ENCODE data around the gene CPEB1. TPM values are rescaled to one million over a fixed set of nuclear protein-coding genes. Genes with fewer than 3 reads are reported as not detected.

The CPEB1 gene
- total RNA-seq, 1 donor from 2014 or later, result under 0.01 TPM

GRCh38 chr15:82556315-82557035 is 90.7 kb downstream of the CPEB1 start:
- Histone ChIP-seq H3K36me3 (ENCODE audit: control insufficient read depth, insufficient read depth, low read length) (no peaks in the 10 kb centered on the region), H3K27me3 (ENCODE audit: control insufficient read depth, insufficient read depth, low read length) (peaks cover 2% of the 10 kb centered on the region), H3K4me3 (ENCODE audit: low read depth, low read length) (no peak overlapping the region)
- DNase-seq (ENCODE audit: low read depth) (no peak), FAIRE-seq (no peak)
- TF ChIP-seq CTCF (IDR thresholded peaks at IDR 0.05; ENCODE audit: insufficient read depth, low read length, severe bottlenecking), result no peak

GRCh38 chr15:82554849-82555248 is 92.3 kb downstream of the CPEB1 start:
- no peak overlapping the region for H3K4me3 ChIP-seq (ENCODE audit: low read depth, low read length)
- TF ChIP-seq CTCF (IDR thresholded peaks at IDR 0.05; ENCODE audit: insufficient read depth, low read length, severe bottlenecking), result no peak
- peaks cover 4% of the 10 kb centered on the region for H3K27me3 ChIP-seq (ENCODE audit: control insufficient read depth, insufficient read depth, low read length)
- no peak for FAIRE-seq
- DNase-seq (ENCODE audit: low read depth), result no peak
- no peaks in the 10 kb centered on the region for H3K36me3 ChIP-seq (ENCODE audit: control insufficient read depth, insufficient read depth, low read length)

GRCh38 chr15:82554351-82554750 is 92.8 kb downstream of the CPEB1 start:
- no peak for FAIRE-seq
- TF ChIP-seq CTCF (IDR thresholded peaks at IDR 0.05; ENCODE audit: insufficient read depth, low read length, severe bottlenecking), result no peak
- no peak for DNase-seq (ENCODE audit: low read depth)
- no peaks in the 10 kb centered on the region for H3K36me3 ChIP-seq (ENCODE audit: control insufficient read depth, insufficient read depth, low read length)
- peaks cover 4% of the 10 kb centered on the region for H3K27me3 ChIP-seq (ENCODE audit: control insufficient read depth, insufficient read depth, low read length)
- no peak overlapping the region for H3K4me3 ChIP-seq (ENCODE audit: low read depth, low read length)

DNA sequence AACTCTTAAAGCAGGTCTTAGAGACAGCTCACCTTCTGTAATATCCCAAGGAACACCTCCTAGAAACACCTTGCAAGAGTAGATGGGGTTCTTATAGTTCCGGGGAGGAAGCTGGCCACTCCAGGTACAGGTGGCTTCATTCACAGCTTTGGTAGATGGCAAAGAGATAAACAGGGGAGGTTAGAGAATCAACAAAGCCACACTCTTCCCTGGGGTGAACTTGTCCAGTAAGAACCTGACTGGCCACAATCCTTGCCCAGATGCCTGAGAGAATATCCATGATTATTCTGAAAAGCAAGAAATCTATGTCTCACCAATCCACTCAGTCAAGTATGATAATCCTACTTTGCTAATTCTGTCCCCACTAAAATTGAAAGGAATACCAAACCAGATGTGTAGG is 93.3 kb downstream of the CPEB1 start:
- no peaks in the 10 kb centered on the region for H3K36me3 ChIP-seq (ENCODE audit: control insufficient read depth, insufficient read depth, low read length)
- peaks cover 4% of the 10 kb centered on the region for H3K27me3 ChIP-seq (ENCODE audit: control insufficient read depth, insufficient read depth, low read length)
- H3K4me3 ChIP-seq (ENCODE audit: low read depth, low read length), result no peak overlapping the region
- TF ChIP-seq CTCF (IDR thresholded peaks at IDR 0.05; ENCODE audit: insufficient read depth, low read length, severe bottlenecking), result no peak
- DNase-seq (ENCODE audit: low read depth), result no peak
- no peak for FAIRE-seq

DNA sequence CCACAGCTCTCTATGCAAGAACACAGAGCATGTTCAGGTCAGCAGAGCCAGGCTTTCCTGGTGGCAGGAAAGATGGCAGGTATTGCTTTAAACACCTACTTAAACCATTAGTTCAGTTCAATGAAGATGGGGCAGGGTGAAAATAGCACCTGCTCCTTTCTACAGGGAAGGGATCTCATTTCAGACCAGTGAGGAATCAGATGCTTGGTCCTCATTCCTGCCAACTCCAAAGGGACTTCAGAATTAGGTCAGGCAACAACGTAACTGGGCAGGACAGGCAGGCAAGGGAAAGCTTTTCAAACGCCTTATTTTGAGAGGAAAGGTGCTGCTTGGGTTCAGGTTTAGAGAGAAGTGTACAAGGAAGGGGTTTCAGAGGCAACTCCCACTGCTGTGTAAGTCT is 94.3 kb downstream of the CPEB1 start:
- no peak for TF ChIP-seq CTCF (IDR thresholded peaks at IDR 0.05; ENCODE audit: insufficient read depth, low read length, severe bottlenecking)
- Histone ChIP-seq H3K36me3 (ENCODE audit: control insufficient read depth, insufficient read depth, low read length) (no peaks in the 10 kb centered on the region), H3K27me3 (ENCODE audit: control insufficient read depth, insufficient read depth, low read length) (peaks cover 4% of the 10 kb centered on the region), H3K4me3 (ENCODE audit: low read depth, low read length) (no peak overlapping the region)
- DNase-seq (ENCODE audit: low read depth) (no peak), FAIRE-seq (no peak)
